ENCODE data around the gene ARHGAP26. TPM values are rescaled to one million over a fixed set of nuclear protein-coding genes. Genes with fewer than 3 reads are reported as not detected.

ARHGAP26 gene
- total RNA-seq, 4 donors from 2014 or later: 22.3 to 40.7 (median 28.2) TPM

DNA sequence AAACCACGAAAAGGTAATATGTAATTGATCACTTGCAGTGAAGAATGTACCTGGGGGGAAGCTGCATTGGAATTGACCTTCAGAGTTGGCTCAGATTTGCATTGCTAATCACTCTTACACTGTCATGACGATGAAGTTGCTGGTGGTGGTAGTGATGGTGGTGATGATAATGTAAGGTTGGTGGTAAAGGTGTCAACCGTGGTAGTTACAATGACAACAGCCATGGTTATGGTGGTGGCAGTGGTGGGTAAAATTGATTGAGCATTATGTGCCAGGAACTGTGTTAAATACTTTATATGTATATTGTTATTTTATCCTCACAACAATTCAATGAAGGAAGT is 350.9 kb downstream of the ARHGAP26 start:
- WGBS: 91% methylated on average over 3 of the region's 3 CpGs
- no peak for DNase-seq (ENCODE audit: extremely low spot score)
- no peak for TF ChIP-seq POLR2A (IDR thresholded peaks at IDR 0.05; ENCODE audit: low read depth)
- TF ChIP-seq, protein P1, sequence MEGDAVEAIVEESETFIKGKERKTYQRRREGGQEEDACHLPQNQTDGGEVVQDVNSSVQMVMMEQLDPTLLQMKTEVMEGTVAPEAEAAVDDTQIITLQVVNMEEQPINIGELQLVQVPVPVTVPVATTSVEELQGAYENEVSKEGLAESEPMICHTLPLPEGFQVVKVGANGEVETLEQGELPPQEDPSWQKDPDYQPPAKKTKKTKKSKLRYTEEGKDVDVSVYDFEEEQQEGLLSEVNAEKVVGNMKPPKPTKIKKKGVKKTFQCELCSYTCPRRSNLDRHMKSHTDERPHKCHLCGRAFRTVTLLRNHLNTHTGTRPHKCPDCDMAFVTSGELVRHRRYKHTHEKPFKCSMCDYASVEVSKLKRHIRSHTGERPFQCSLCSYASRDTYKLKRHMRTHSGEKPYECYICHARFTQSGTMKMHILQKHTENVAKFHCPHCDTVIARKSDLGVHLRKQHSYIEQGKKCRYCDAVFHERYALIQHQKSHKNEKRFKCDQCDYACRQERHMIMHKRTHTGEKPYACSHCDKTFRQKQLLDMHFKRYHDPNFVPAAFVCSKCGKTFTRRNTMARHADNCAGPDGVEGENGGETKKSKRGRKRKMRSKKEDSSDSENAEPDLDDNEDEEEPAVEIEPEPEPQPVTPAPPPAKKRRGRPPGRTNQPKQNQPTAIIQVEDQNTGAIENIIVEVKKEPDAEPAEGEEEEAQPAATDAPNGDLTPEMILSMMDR (IDR thresholded peaks at IDR 0.05): no peak
- TF ChIP-seq POLR2AphosphoS5 (IDR thresholded peaks at IDR 0.05): no peak
- TF ChIP-seq EP300 (IDR thresholded peaks at IDR 0.05): no peak
- Histone ChIP-seq H3K9me3 (no peaks in the 10 kb centered on the region), H3K36me3 (peaks cover 0 to 3% (median 0%) of the 10 kb centered on the region in 4 donors), H3K27ac (replicated peaks in 1 of 4) (no peak overlapping the region), H3K4me3 (no peak overlapping the region), H3K4me1 (peaks cover 3 to 20% (median 7%) of the 10 kb centered on the region in 4 donors), H3K27me3 (no peaks in the 10 kb centered on the region)
- intact Hi-C loops (cut with DNase I): no loop called here

DNA sequence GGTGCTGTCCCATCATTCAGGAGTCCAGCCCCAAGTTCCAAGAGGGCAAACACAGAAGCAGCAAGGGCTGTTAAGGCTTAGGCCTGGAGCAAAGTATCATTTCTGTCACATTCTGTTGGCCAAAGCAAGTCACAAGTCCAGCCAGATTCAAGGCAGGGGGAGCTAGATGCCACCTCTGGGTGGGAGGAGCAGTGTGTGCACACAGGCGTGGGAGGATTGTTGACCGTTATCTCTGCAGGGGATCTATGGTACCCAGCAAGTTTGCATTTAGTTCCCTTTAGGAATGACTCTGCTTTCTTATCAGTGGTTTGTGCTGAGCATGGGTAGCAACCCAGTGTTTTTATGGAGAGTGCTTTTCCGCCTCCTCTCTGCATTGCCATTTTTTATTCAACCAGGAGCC is 354.4 kb downstream of the ARHGAP26 start:
- no peak overlapping the region for H3K4me3 ChIP-seq
- no peak for DNase-seq (ENCODE audit: extremely low spot score)
- H3K27me3 ChIP-seq: no peaks in the 10 kb centered on the region
- H3K27ac ChIP-seq (replicated peaks in 1 of 4): no peak overlapping the region
- TF ChIP-seq POLR2AphosphoS5 (IDR thresholded peaks at IDR 0.05): no peak
- TF ChIP-seq POLR2A (IDR thresholded peaks at IDR 0.05; ENCODE audit: low read depth): no peak
- no peak for TF ChIP-seq EP300 (IDR thresholded peaks at IDR 0.05)
- TF ChIP-seq, protein P1 (IDR thresholded peaks at IDR 0.05): no peak
- 87% methylated on average over 3 of the region's 3 CpGs for WGBS
- H3K4me1 ChIP-seq: peaks cover 12 to 41% (median 20%) of the 10 kb centered on the region in 4 donors
- no peaks in the 10 kb centered on the region for H3K9me3 ChIP-seq
- peaks cover 0 to 3% (median 0%) of the 10 kb centered on the region in 4 donors for H3K36me3 ChIP-seq
- intact Hi-C loops (cut with DNase I): no loop called here

DNA sequence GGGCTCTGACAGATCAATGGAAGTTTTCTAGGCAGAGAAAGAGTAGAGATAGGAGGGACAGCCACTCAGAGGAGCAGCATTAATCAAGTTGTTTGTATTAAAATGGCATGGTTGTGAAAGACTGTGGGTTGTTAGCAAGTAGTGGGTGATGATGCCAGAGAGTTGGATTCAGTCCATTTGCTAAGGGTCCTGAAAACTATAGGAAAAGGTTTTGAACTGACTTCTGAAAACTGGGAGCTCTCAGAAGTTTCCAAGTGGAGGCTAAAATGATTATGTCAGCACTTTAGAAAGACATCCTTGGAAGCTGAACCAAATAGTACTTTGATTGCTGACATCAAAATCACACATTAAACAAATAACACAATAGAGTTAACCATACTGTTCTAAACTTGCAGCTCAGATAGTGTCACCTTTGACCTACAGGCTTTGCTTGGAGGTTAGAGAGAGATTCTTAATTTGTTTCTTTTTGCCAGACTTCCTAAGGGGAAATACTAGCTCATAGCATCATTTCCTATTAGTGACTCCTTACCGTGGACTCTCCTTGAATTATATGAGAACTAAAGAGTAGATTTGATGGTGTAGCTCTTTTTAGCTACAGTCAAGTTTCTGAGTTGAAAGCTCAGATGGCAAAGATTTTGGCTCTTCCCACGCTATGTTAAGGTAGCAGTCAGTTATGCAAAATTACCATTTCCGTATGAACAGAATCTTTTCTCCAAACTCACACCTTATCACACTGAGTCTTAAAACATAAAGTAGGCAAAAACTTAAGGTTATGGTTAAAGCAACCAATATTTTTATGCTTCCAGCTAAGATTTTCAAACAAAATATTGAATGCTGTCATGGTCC is 356.2 kb downstream of the ARHGAP26 start:
- peaks cover 30 to 46% (median 34%) of the 10 kb centered on the region in 4 donors for H3K4me1 ChIP-seq
- no peaks in the 10 kb centered on the region for H3K27me3 ChIP-seq
- H3K36me3 ChIP-seq: no peaks in the 10 kb centered on the region
- 70% methylated on average over 3 of the region's 3 CpGs for WGBS
- no peak overlapping the region for H3K4me3 ChIP-seq
- no peak for TF ChIP-seq POLR2A (IDR thresholded peaks at IDR 0.05; ENCODE audit: low read depth)
- peak in 1 of 2 donors; percentile 13 for TF ChIP-seq POLR2AphosphoS5 (IDR thresholded peaks at IDR 0.05)
- intact Hi-C loops (cut with DNase I): no loop called here
- no peak for DNase-seq (ENCODE audit: extremely low spot score)
- no peak overlapping the region for H3K27ac ChIP-seq (replicated peaks in 1 of 4)
- H3K9me3 ChIP-seq: no peaks in the 10 kb centered on the region

DNA sequence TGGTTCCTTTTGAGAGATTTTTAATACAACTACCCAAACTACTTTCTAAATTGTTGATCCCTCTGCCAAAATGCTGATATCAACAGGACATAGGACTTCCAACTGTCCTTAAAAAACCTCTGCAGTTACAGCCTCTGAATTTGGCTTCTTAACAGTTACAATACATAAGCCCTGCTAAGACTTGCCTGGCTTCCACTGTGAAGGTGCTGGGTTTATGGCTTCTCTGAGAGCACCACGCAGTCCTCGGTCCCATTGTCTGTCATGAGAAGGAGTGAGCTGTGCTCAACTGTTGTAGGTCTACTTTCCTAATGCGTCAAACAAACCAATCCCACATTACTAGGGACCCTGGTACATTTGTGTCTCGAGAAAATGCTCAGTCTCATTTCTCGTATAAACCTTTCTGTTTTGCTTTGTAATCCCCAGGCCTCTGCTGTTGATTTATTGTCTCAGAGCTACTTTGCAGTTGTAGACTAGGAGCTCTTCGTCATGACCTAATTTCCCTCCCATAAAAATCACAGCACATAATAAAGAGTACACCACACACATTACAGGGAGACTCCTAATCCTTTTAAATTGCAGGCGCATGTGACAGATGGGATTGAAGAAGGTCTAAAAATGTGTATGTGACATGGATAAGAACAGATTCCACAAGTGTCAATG is 358.4 kb downstream of the ARHGAP26 start:
- Histone ChIP-seq H3K9me3 (no peaks in the 10 kb centered on the region), H3K27me3 (no peaks in the 10 kb centered on the region), H3K27ac (replicated peaks in 1 of 4) (peak overlapping the region in 1 of 4 donors; percentile 39), H3K36me3 (no peaks in the 10 kb centered on the region), H3K4me1 (peaks cover 33 to 46% (median 36%) of the 10 kb centered on the region in 4 donors), H3K4me3 (no peak overlapping the region)
- TF ChIP-seq, protein P1 (IDR thresholded peaks at IDR 0.05): no peak
- TF ChIP-seq EP300 (IDR thresholded peaks at IDR 0.05) (no peak), POLR2AphosphoS5 (IDR thresholded peaks at IDR 0.05) (no peak), POLR2A (IDR thresholded peaks at IDR 0.05; ENCODE audit: low read depth) (no peak)
- WGBS: 78% methylated on average over 7 of the region's 7 CpGs
- DNase-seq (ENCODE audit: extremely low spot score): no peak
- intact Hi-C loops (cut with DNase I): no loop called here

DNA sequence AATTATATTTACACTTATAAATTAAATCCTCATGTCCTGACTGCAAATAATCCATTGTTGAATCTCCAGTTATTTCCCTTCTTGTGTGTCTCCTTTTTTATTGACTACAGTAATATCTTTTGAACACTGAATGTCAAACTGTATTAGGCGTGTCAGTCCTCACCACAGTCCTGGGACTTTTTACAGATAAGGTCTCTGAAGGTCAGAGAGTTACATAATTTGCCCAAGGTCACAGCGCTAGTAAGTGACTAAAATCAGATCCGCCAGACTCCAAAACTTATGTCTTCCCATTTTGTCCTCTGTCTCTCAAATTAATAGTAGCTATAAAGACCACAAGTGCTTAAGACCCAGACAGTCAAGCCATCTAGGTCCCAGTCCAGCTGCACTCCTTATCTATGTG is 359.0 kb downstream of the ARHGAP26 start:
- no peak overlapping the region for H3K27ac ChIP-seq (replicated peaks in 1 of 4)

More for the DNA sequence above, 359.0 kb downstream of the ARHGAP26 start:
- TF ChIP-seq EP300 (IDR thresholded peaks at IDR 0.05) (no peak), POLR2A (IDR thresholded peaks at IDR 0.05; ENCODE audit: low read depth) (no peak), POLR2AphosphoS5 (IDR thresholded peaks at IDR 0.05) (no peak)
- TF ChIP-seq, protein P1 (IDR thresholded peaks at IDR 0.05): no peak
- DNase-seq (ENCODE audit: extremely low spot score): no peak
- WGBS: 90% methylated on average over 3 of the region's 3 CpGs
- Histone ChIP-seq H3K36me3 (peaks cover 0 to 5% (median 5%) of the 10 kb centered on the region in 4 donors), H3K4me1 (peaks cover 39 to 46% (median 40%) of the 10 kb centered on the region in 4 donors), H3K4me3 (no peak overlapping the region), H3K9me3 (no peaks in the 10 kb centered on the region), H3K27me3 (no peaks in the 10 kb centered on the region)
- intact Hi-C loops (cut with DNase I): no loop called here
